HepG2 (cell line): Measurements from ENCODE around the gene CASP7. TPM values are rescaled to one million over a fixed set of nuclear protein-coding genes. Genes with fewer than 3 reads are reported as not detected.

Experiments used
- ATAC-seq: fragments of 200-7000 bp; cut with Tn5 transposase; 3 replicates; pipeline ENCODE4 v1.9.1; 2020; ENCODE audit warnings: mild to moderate bottlenecking, moderate library complexity
- BruUV-seq: library from RNA; stranded (reverse); fragments of 400-500 nt; replicated peaks from 2 replicates; lab custom pipeline; 2021; lab: Mats Ljungman, UMichigan
- CTCF ChIA-PET: fragments of 300-600 bp; formaldehyde crosslinking; extraction: SDS; loops from one replicate; lab custom pipeline; 2021; ENCODE audit warnings: low total read pairs, inconsistent platforms, low intra/inter-chr PET ratio; lab: Yijun Ruan, JAX
- POLR2A ChIA-PET: fragments of 350-600 bp; sonication (Branson Sonifier 250); formaldehyde crosslinking; loops from one replicate; lab custom pipeline; 2020; ENCODE audit warnings: antibody characterized with exemption, inconsistent platforms; lab: Yijun Ruan, JAX
- DNase-seq: peaks from one replicate; pipeline ENCODE4 v3.0.0-alpha.2; 2015; ENCODE audit warnings: low spot score
- FAIRE-seq: peaks from 3 replicates; lab custom pipeline; 2011; peaks lifted over from hg19 to GRCh38; lab: Jason Lieb, UNC
- H2AFZ ChIP-seq: one replicate; pipeline ENCODE4 v1.6.1; 2011; ENCODE audit warnings: low read length, inconsistent platforms
- H3K27ac ChIP-seq: fragments of 300-600 bp; 3 replicates; pipeline ENCODE4 v1.8.0; 2011; ENCODE audit warnings: mixed run types, mild to moderate bottlenecking, mixed read lengths, low read length, inconsistent platforms; ENCODE audit not compliant: insufficient read depth; ENCODE audit errors: extremely low read length
- H3K27me3 ChIP-seq, 2 experiments: fragments of 200-600 bp in 1 of 2; 2 replicates in 1 of 2; 3 replicates in 1 of 2; pipeline versions ENCODE4 v1.6.0 to v1.8.0; 2011; ENCODE audit warnings: low read length in 2 of 2, mild to moderate bottlenecking in 2 of 2, moderate library complexity in 2 of 2, inconsistent platforms in 1 of 2; ENCODE audit not compliant: insufficient read depth in 2 of 2, control insufficient read depth in 1 of 2
- H3K36me3 ChIP-seq, 2 experiments: fragments of 200-600 bp in 1 of 2; replicated peaks in 1 of 2; 2 replicates in 1 of 2; 3 replicates in 1 of 2; pipeline versions ENCODE4 v1.5.1 to v1.8.0; 2011; ENCODE audit warnings: low read length in 2 of 2, inconsistent platforms in 1 of 2; ENCODE audit not compliant: insufficient read depth in 2 of 2, control insufficient read depth in 1 of 2
- H3K4me1 ChIP-seq: 2 replicates; pipeline ENCODE4 v1.5.1; 2012; ENCODE audit warnings: low read length, inconsistent platforms; ENCODE audit not compliant: insufficient read depth
- H3K4me2 ChIP-seq: 2 replicates; pipeline ENCODE4 v1.6.0; 2011; ENCODE audit warnings: low read depth, low read length, inconsistent platforms
- H3K4me3 ChIP-seq, 3 experiments: fragments of 200-600 bp in 1 of 3; sonication (generic), shearing (Covaris generic) in 1 of 3; replicated peaks in 1 of 3; 2 replicates each; pipeline ENCODE4 v1.5.1; 2011 to 2016; ENCODE audit warnings: low read length in 3 of 3, inconsistent platforms in 2 of 3, low read depth in 2 of 3, mild to moderate bottlenecking in 2 of 3, control low read depth in 1 of 3, mixed read lengths in 1 of 3; ENCODE audit not compliant: insufficient read depth in 1 of 3
- H3K79me2 ChIP-seq: one replicate; pipeline ENCODE4 v1.6.1; 2011; ENCODE audit warnings: low read length, inconsistent platforms; ENCODE audit not compliant: insufficient read depth
- H3K9ac ChIP-seq: 2 replicates; pipeline ENCODE4 v1.6.0; 2011; ENCODE audit warnings: mild to moderate bottlenecking, low read depth, low read length, inconsistent platforms; ENCODE audit not compliant: insufficient read depth
- H3K9me3 ChIP-seq: 2 replicates; pipeline ENCODE4 v1.5.1; 2012; ENCODE audit warnings: mild to moderate bottlenecking, low read length
- H4K20me1 ChIP-seq: 2 replicates; pipeline ENCODE4 v1.6.0; 2011; ENCODE audit warnings: inconsistent platforms, mild to moderate bottlenecking, low read length, moderate library complexity; ENCODE audit not compliant: insufficient read depth
- ETS1 ChIP-seq: sonication (generic); formaldehyde crosslinking; IDR thresholded peaks from 2 replicates; pipeline ENCODE4 v1.4.0; 2020; ENCODE audit warnings: missing genetic modification reagents
- FOSL2 ChIP-seq: sonication (generic); formaldehyde crosslinking; IDR thresholded peaks from 2 replicates; pipeline ENCODE4 v1.4.0; 2020; ENCODE audit warnings: missing genetic modification reagents
- FOXJ3 ChIP-seq: sonication (generic); formaldehyde crosslinking; IDR thresholded peaks from 2 replicates; pipeline ENCODE4 v1.4.0; 2020; ENCODE audit warnings: missing genetic modification reagents, mild to moderate bottlenecking, borderline replicate concordance
- GLMP ChIP-seq: sonication (generic); formaldehyde crosslinking; IDR thresholded peaks from 2 replicates; pipeline ENCODE4 v1.9.0; 2021; ENCODE audit warnings: missing genetic modification reagents, mild to moderate bottlenecking, borderline replicate concordance
- GTF2F1 ChIP-seq: fragments of 150-350 bp; IDR thresholded peaks from 2 replicates; pipeline ENCODE4 v1.6.1; 2014; ENCODE audit warnings: low read length
- MLLT10 ChIP-seq: sonication (generic); formaldehyde crosslinking; IDR thresholded peaks from 2 replicates; pipeline ENCODE4 v1.4.0; 2020; ENCODE audit warnings: missing genetic modification reagents
- NFE2 ChIP-seq: sonication (generic); formaldehyde crosslinking; IDR thresholded peaks from 2 replicates; pipeline ENCODE4 v1.4.0; 2020; ENCODE audit warnings: missing genetic modification reagents
- REPIN1 ChIP-seq: sonication (generic); formaldehyde crosslinking; IDR thresholded peaks from 2 replicates; pipeline ENCODE4 v1.8.0; 2022; ENCODE audit warnings: missing genetic modification reagents, low read depth, mild to moderate bottlenecking, borderline replicate concordance
- SSRP1 ChIP-seq: IDR thresholded peaks from 2 replicates; pipeline ENCODE4 v1.6.1; 2016; ENCODE audit warnings: control low read depth
- TCF7L2 ChIP-seq: IDR thresholded peaks from 2 replicates; pipeline ENCODE4 v1.6.1; 2011; ENCODE audit warnings: mild to moderate bottlenecking, low read depth, low read length, moderate library complexity
- TEAD2 ChIP-seq: sonication (generic); formaldehyde crosslinking; IDR thresholded peaks from 2 replicates; pipeline ENCODE4 v1.9.0; 2021; ENCODE audit warnings: missing genetic modification reagents
- ZNF577 ChIP-seq: sonication (generic); formaldehyde crosslinking; IDR thresholded peaks from 2 replicates; pipeline ENCODE4 v1.4.0; 2020; ENCODE audit warnings: mild to moderate bottlenecking, low read depth, missing genetic modification reagents, borderline replicate concordance
- ZNF747 ChIP-seq: sonication (generic); formaldehyde crosslinking; IDR thresholded peaks from 2 replicates; pipeline ENCODE4 v1.8.1; 2023; ENCODE audit warnings: missing genetic modification reagents, mild to moderate bottlenecking, borderline replicate concordance
- ZNF782 ChIP-seq: sonication (generic); formaldehyde crosslinking; IDR thresholded peaks from 2 replicates; pipeline ENCODE4 v1.4.0; 2020; ENCODE audit warnings: missing genetic modification reagents, mild to moderate bottlenecking, borderline replicate concordance
- WGBS: methylation state at CpG from one replicate; pipeline ENCODE4 v1.1.6; 2017; ENCODE audit warnings: low lambda C conversion rate; 5-methylcytosine and 5-hydroxymethylcytosine counted together
- in situ Hi-C: cut with HindIII; loops from 2 replicates; pipeline ENCODE4 v1.10.0; 2017; ENCODE audit warnings: low pct_unique_long_range_greater_than_20kb; ENCODE audit not compliant: extremely low pct_ligation_motif_present
- intact Hi-C: fragments of 100-400 bp; cut with micrococcal nuclease; formaldehyde crosslinking; loops from one replicate; pipeline ENCODE4 v1.10.0; 2022; ENCODE audit not compliant: unreplicated experiment
- polyA plus RNA-seq, 8 experiments: library from polyadenylated mRNA; depleted of rRNA in 3 of 8; stranded (reverse) in 7 of 8; unstranded in 1 of 8; fragments of >200 nt; fragmentation: Illumina TruSeq in 4 of 8; extraction: Trizol in 4 of 8; gene quantifications; 2 replicates each; pipeline versions ENCODE4 v1.2.1 to v1.2.3, GENCODE V29; 2011 to 2016; ENCODE audit warnings: low read depth in 4 of 8, missing spikeins in 1 of 8, mixed read lengths in 1 of 8; ENCODE audit not compliant: insufficient read depth in 1 of 8
- total RNA-seq, 5 experiments: library from RNA; depleted of rRNA; stranded (reverse); fragments of >200 nt; fragmentation: Illumina TruSeq; extraction: Trizol; gene quantifications; 2 replicates each; pipeline ENCODE4 v1.2.3, GENCODE V29; 2016; ENCODE audit warnings: low read depth in 1 of 5
- TF ChIP-seq, protein P1 (sequence below): sonication (generic); formaldehyde crosslinking; IDR thresholded peaks from 2 replicates; pipeline ENCODE4 v1.4.0; 2020; ENCODE audit warnings: missing genetic modification reagents, borderline replicate concordance

CASP7 gene
- total and polyA plus RNA-seq, 2 of the 13 experiments (the other 11 are each of a cell fraction or from before 2014, with no cell fraction given), result 11.9 to 39.3 TPM

- Histone ChIP-seq H4K20me1 (no peaks in the 10 kb centered on the region), H3K27me3 (peaks cover 0 to 4% of the 10 kb centered on the region in 2 experiments; a peak in 1 of 5 replicates), H3K4me1 (no peaks in the 10 kb centered on the region), H3K79me2 (no peaks in the 10 kb centered on the region), H3K4me3 (no peak overlapping the region), H3K36me3 (no peaks in the 10 kb centered on the region), H3K4me2 (no peak overlapping the region), H3K9ac (no peak overlapping the region), H3K9me3 (no peaks in the 10 kb centered on the region)
- in situ Hi-C loops (no loop called here), intact Hi-C loops (no loop called here)
- FAIRE-seq (no peak), ATAC-seq (no peak), DNase-seq (no peak)
- TF ChIP-seq REPIN1 (CRISPR knock-in tag) (no peak), TCF7L2 (no peak), ZNF747 (no peak), SSRP1 (CRISPR knock-in tag) (no peak), GLMP (CRISPR knock-in tag) (no peak), ETS1 (no peak), NFE2 (no peak), GTF2F1 (no peak), FOSL2 (no peak), FOXJ3 (no peak), TEAD2 (CRISPR knock-in tag) (no peak), ZNF782 (CRISPR knock-in tag) (no peak), ZNF577 (CRISPR knock-in tag) (no peak), MLLT10 (no peak)
- TF ChIP-seq, protein P1, sequence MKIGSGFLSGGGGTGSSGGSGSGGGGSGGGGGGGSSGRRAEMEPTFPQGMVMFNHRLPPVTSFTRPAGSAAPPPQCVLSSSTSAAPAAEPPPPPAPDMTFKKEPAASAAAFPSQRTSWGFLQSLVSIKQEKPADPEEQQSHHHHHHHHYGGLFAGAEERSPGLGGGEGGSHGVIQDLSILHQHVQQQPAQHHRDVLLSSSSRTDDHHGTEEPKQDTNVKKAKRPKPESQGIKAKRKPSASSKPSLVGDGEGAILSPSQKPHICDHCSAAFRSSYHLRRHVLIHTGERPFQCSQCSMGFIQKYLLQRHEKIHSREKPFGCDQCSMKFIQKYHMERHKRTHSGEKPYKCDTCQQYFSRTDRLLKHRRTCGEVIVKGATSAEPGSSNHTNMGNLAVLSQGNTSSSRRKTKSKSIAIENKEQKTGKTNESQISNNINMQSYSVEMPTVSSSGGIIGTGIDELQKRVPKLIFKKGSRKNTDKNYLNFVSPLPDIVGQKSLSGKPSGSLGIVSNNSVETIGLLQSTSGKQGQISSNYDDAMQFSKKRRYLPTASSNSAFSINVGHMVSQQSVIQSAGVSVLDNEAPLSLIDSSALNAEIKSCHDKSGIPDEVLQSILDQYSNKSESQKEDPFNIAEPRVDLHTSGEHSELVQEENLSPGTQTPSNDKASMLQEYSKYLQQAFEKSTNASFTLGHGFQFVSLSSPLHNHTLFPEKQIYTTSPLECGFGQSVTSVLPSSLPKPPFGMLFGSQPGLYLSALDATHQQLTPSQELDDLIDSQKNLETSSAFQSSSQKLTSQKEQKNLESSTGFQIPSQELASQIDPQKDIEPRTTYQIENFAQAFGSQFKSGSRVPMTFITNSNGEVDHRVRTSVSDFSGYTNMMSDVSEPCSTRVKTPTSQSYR, result no peak
- TF ChIP-seq, all 625 proteins: peak for 0
- no TSS peak for BruUV-seq
- WGBS, result 3% methylated on average over 1 of the region's 1 CpG
- Histone ChIP-seq H3K27ac (no peak overlapping the region), H2AFZ (no peak overlapping the region)
- ChIA-PET POLR2A (no interaction called here), CTCF (no interaction called here)
Observed at GRCh38 chr10:113764582-113764981, 84.9 kb downstream of the CASP7 start.
